GM21619 (cell line): ENCODE results near the gene MRPL14.
"Not testable (repeated sequence)": the region's sequence is repeated elsewhere in the genome, so short reads cannot be mapped to it uniquely, and the experiment has no call there.

ENCODE experiments used
- ATAC-seq: cut with Tn5 transposase; IDR thresholded peaks from one replicate; pipeline ENCODE4 v1.9.1; 2021; ENCODE audit not compliant: unreplicated experiment

MRPL14 gene

GRCh38 chr6:44102527-44102926 is 24.7 kb downstream of the MRPL14 start:
- ATAC-seq = no peak

GRCh38 chr6:44101832-44102231 is 25.4 kb downstream of the MRPL14 start:
- no peak for ATAC-seq

- no peak for ATAC-seq
These were observed 27.1 kb downstream of the MRPL14 start for GRCh38 chr6:44100088-44100550.

- no peak for ATAC-seq
These were observed 28.1 kb downstream of the MRPL14 start for GRCh38 chr6:44099192-44099591.

GRCh38 chr6:44097782-44098317 is 29.4 kb downstream of the MRPL14 start:
- ATAC-seq = no peak

GRCh38 chr6:44096612-44097011 is 30.6 kb downstream of the MRPL14 start:
- ATAC-seq = no peak

GRCh38 chr6:44095243-44095623 is 32.0 kb downstream of the MRPL14 start:
- not testable (repeated sequence) for ATAC-seq

GRCh38 chr6:44094403-44095242 is 32.6 kb downstream of the MRPL14 start:
- ATAC-seq = no peak

GRCh38 chr6:44093750-44094402 is 33.4 kb downstream of the MRPL14 start:
- ATAC-seq = no peak

- ATAC-seq = no peak
These were observed 34.2 kb downstream of the MRPL14 start for GRCh38 chr6:44093066-44093465.

- no peak for ATAC-seq
These were observed 35.0 kb downstream of the MRPL14 start for GRCh38 chr6:44091981-44092884.

GRCh38 chr6:44091356-44091755 is 35.9 kb downstream of the MRPL14 start:
- not testable (repeated sequence) for ATAC-seq

- ATAC-seq = no peak
These were observed 36.8 kb downstream of the MRPL14 start for GRCh38 chr6:44090465-44090864.

GRCh38 chr6:44088827-44089590 is 38.2 kb downstream of the MRPL14 start:
- no peak for ATAC-seq

GRCh38 chr6:44087623-44088022 is 39.6 kb downstream of the MRPL14 start:
- no peak for ATAC-seq

GRCh38 chr6:44086931-44087574 is 40.2 kb downstream of the MRPL14 start:
- no peak for ATAC-seq

GRCh38 chr6:44085219-44085618 is 42.0 kb downstream of the MRPL14 start:
- ATAC-seq = no peak

GRCh38 chr6:44084231-44085014 is 42.8 kb downstream of the MRPL14 start:
- ATAC-seq = no peak

GRCh38 chr6:44082872-44083321 is 44.4 kb downstream of the MRPL14 start:
- ATAC-seq = no peak
